ENCODE measurements around the gene MYO3B. TPM values are rescaled to one million over a fixed set of nuclear protein-coding genes. Genes with fewer than 3 reads are reported as not detected.

MYO3B gene
- total and polyA plus RNA-seq, 2 of the 8 experiments (the other 6 are each of a cell fraction or from before 2014, with no cell fraction given) = 0.17 to 0.19 TPM

- H3K36me3 ChIP-seq (ENCODE audit: control insufficient read depth in 2 of 4, insufficient read depth in 4 of 4, low read length in 3 of 4) = no peaks in the 10 kb centered on the region; a peak in 1 of 8 replicates
- H3K79me1 ChIP-seq (ENCODE audit: low read depth, low read length) = no peaks in the 10 kb centered on the region
- no peaks in the 10 kb centered on the region for H3K79me2 ChIP-seq (ENCODE audit: control insufficient read depth in 1 of 2, insufficient read depth in 2 of 2, low read length in 2 of 2)
- 83% methylated on average over 2 of the region's 2 CpGs; no CpG with 5 or more reads in 1 of the 2 experiments for WGBS, 2 experiments (ENCODE audit: extremely low coverage in 1 of 2, insufficient coverage in 1 of 2, insufficient read length in 1 of 2, insufficient replicate concordance in 2 of 2, low coverage in 1 of 2, low lambda C conversion rate in 2 of 2, missing lambda C conversion rate in 1 of 2)
- H4K5ac ChIP-seq (ENCODE audit: insufficient read length, low read depth, low read length) = no peak overlapping the region
- no peak overlapping the region; a peak in 1 of 7 replicates for H3K9ac ChIP-seq (replicated peaks in 1 of 4; ENCODE audit: extremely low read depth in 1 of 4, low read depth in 3 of 4, low read length in 3 of 4)
- no peak for DNase-seq (ENCODE audit: low read depth in 1 of 2, low spot score in 2 of 2)
- no peak overlapping the region for H2AFZ ChIP-seq (ENCODE audit: low read length)
- no peak overlapping the region for H4K8ac ChIP-seq (ENCODE audit: extremely low read depth, insufficient read depth, low read length)
- H3K23me2 ChIP-seq (ENCODE audit: low read depth, low read length) = no peaks in the 10 kb centered on the region
- no peak overlapping the region for H2BK20ac ChIP-seq (ENCODE audit: low read length)
- H3K4me2 ChIP-seq (ENCODE audit: insufficient read depth in 1 of 2, low read depth in 2 of 2, low read length in 2 of 2) = no peak overlapping the region
- H3K4me1 ChIP-seq (replicated peaks in 1 of 4; ENCODE audit: control insufficient read depth in 3 of 4, insufficient read depth in 4 of 4, low read length in 3 of 4) = no peaks in the 10 kb centered on the region
- no peak overlapping the region for H3K56ac ChIP-seq (replicated peaks; ENCODE audit: insufficient read length, low read depth, low read length)
- no peak overlapping the region for H3K23ac ChIP-seq (ENCODE audit: insufficient read length)
- no peak overlapping the region for H3K18ac ChIP-seq (ENCODE audit: extremely low read depth, low read length)
- TF ChIP-seq RXRA (IDR thresholded peaks at IDR 0.05; ENCODE audit: insufficient read depth, low read depth, low read length) (no peak), JUN (IDR thresholded peaks at IDR 0.05; ENCODE audit: low read depth, low read length) (no peak), EGR1 (IDR thresholded peaks at IDR 0.05; ENCODE audit: borderline replicate concordance, low read depth, low read length) (no peak), CREB1 (IDR thresholded peaks at IDR 0.05) (no peak), JUND (IDR thresholded peaks at IDR 0.05; ENCODE audit: low read length) (no peak), SRF (IDR thresholded peaks at IDR 0.05; ENCODE audit: low read depth, low read length) (no peak), ATF2 (IDR thresholded peaks at IDR 0.05; ENCODE audit: low read length) (no peak), ZNF274 (IDR thresholded peaks at IDR 0.05; ENCODE audit: borderline replicate concordance, extremely low read depth, low read length) (no peak), CEBPB (IDR thresholded peaks at IDR 0.05; ENCODE audit: low read depth, low read length) (no peak), NRF1 (IDR thresholded peaks at IDR 0.05; ENCODE audit: low read depth, low read length) (no peak), BCL11A (IDR thresholded peaks at IDR 0.05; ENCODE audit: low read depth in 2 of 2, low read length in 2 of 2) (no peak)
- peaks cover 0 to 3% of the 10 kb centered on the region in 2 experiments; a peak in 1 of 4 replicates for H3K9me3 ChIP-seq (ENCODE audit: insufficient read depth in 2 of 2, low read depth in 1 of 2, low read length in 1 of 2)
- H2BK12ac ChIP-seq (ENCODE audit: low read depth, low read length) = no peak overlapping the region
- FAIRE-seq = no peak
- no peak overlapping the region for H3K4me3 ChIP-seq (ENCODE audit: extremely low read depth in 1 of 4, insufficient read depth in 2 of 4, low read depth in 3 of 4, low read length in 4 of 4)
- no peaks in the 10 kb centered on the region for H4K20me1 ChIP-seq (replicated peaks in 1 of 2; ENCODE audit: control insufficient read depth in 1 of 2, insufficient read depth in 2 of 2, low read length in 2 of 2)
- CTCF ChIA-PET (ENCODE audit: partially characterized antibody) = interaction anchor here (0.9 kb wide), 1 partner anchor 9 kb away, joined by 3 read pairs; no protein-coding TSS in a partner anchor
- H3K4ac ChIP-seq (replicated peaks; ENCODE audit: insufficient read length, low read depth, low read length) = no peak overlapping the region
- H4K91ac ChIP-seq (replicated peaks; ENCODE audit: insufficient read length, low read length) = no peak overlapping the region
- no peak overlapping the region for H2BK15ac ChIP-seq (ENCODE audit: low read length)
- H3K27ac ChIP-seq (ENCODE audit: low read depth, low read length) = no peak overlapping the region
- no peak overlapping the region for H2BK120ac ChIP-seq (replicated peaks; ENCODE audit: low read depth, low read length)
- H2AK5ac ChIP-seq (ENCODE audit: low read depth, low read length) = no peak overlapping the region
- POLR2A ChIA-PET (ENCODE audit: partially characterized antibody) = no interaction called here
- no peak overlapping the region for H3K14ac ChIP-seq (ENCODE audit: insufficient read length)
- H2BK5ac ChIP-seq (ENCODE audit: low read depth, low read length) = no peak overlapping the region
- no peaks in the 10 kb centered on the region for H3K27me3 ChIP-seq (replicated peaks in 1 of 4; ENCODE audit: control insufficient read depth in 3 of 4, extremely low read depth in 1 of 4, insufficient read depth in 3 of 4, low read length in 3 of 4)
Observed at GRCh38 chr2:170264522-170264860, 86.5 kb downstream of the MYO3B start.
